A172 (cell line): ENCODE measurements around the gene NOC4L. TPM values are rescaled to one million over a fixed set of nuclear protein-coding genes. Genes with fewer than 3 reads are reported as not detected.
"Not testable (repeated sequence)": the region's sequence is repeated elsewhere in the genome, so short reads cannot be mapped to it uniquely, and the experiment has no call there.

Source experiments
- DNase-seq: peaks from one replicate; pipeline ENCODE4 v3.0.0-alpha.2; 2015; ENCODE audit warnings: low spot score
- total RNA-seq: library from RNA; depleted of rRNA; stranded (reverse); fragments of >200 nt; shearing (Covaris generic); gene quantifications from 2 replicates; pipeline ENCODE4 v1.2.3, GENCODE V29; 2014

Gene NOC4L
- total RNA-seq, 1 experiment from 2014 or later: 23.2 TPM

GRCh38 chr12:132142679-132143335 is 1.4 kb upstream of the NOC4L start:
- DNase-seq: no peak

- no peak for DNase-seq
These were observed 753 bp upstream of the NOC4L start for GRCh38 chr12:132143336-132144071.

GRCh38 chr12:132144810-132145168 is 532 bp downstream of the NOC4L start:
- no peak for DNase-seq

- no peak for DNase-seq
These were observed 1.1 kb downstream of the NOC4L start for GRCh38 chr12:132145334-132145733.

GRCh38 chr12:132146098-132146497 is 1.8 kb downstream of the NOC4L start:
- no peak for DNase-seq

GRCh38 chr12:132146772-132147422 is 2.6 kb downstream of the NOC4L start:
- no peak for DNase-seq

GRCh38 chr12:132147423-132148367 is 3.4 kb downstream of the NOC4L start:
- no peak for DNase-seq

GRCh38 chr12:132148368-132149045 is 4.2 kb downstream of the NOC4L start:
- no peak for DNase-seq

- not testable (repeated sequence) for DNase-seq
These were observed 5.3 kb downstream of the NOC4L start for GRCh38 chr12:132149526-132149925.

GRCh38 chr12:132150780-132151144 is 6.5 kb downstream of the NOC4L start:
- no peak for DNase-seq

GRCh38 chr12:132151145-132151765 is 7.0 kb downstream of the NOC4L start:
- DNase-seq: no peak

GRCh38 chr12:132151766-132152410 is 7.6 kb downstream of the NOC4L start:
- no peak for DNase-seq

- no peak for DNase-seq
These were observed 8.2 kb downstream of the NOC4L start for GRCh38 chr12:132152411-132152821.

- DNase-seq: no peak
These were observed 8.7 kb downstream of the NOC4L start for GRCh38 chr12:132152953-132153352.

- DNase-seq: peak; percentile 43
These were observed 9.5 kb downstream of the NOC4L start for GRCh38 chr12:132153501-132154340.

- DNase-seq: no peak
These were observed 10.1 kb downstream of the NOC4L start for GRCh38 chr12:132154341-132154761.

GRCh38 chr12:132154941-132155770 is 10.9 kb downstream of the NOC4L start:
- no peak for DNase-seq

- DNase-seq: no peak
These were observed 11.7 kb downstream of the NOC4L start for GRCh38 chr12:132155771-132156572.
